HG02852 (cell line): Measurements from ENCODE around the gene OR6C2.
"Not testable (repeated sequence)": the region's sequence is repeated elsewhere in the genome, so short reads cannot be mapped to it uniquely, and the experiment has no call there.

Source experiments
- ATAC-seq: cut with Tn5 transposase; IDR thresholded peaks from one replicate; pipeline ENCODE4 v1.9.1; 2021; ENCODE audit warnings: mild to moderate bottlenecking, moderate library complexity; ENCODE audit not compliant: unreplicated experiment

The OR6C2 gene

GRCh38 chr12:55470088-55470829 lies 26.4 kb downstream of the OR6C2 start, which contains the start of gene OR6C70:
OR6C70 (minus strand) TSS chr12:55470138; CDS start chr12:55470138, 0 bp downstream.
- no peak for ATAC-seq

GRCh38 chr12:55472264-55472663 lies 28.4 kb downstream of the OR6C2 start:
- ATAC-seq = no peak

GRCh38 chr12:55479136-55479535 lies 35.3 kb downstream of the OR6C2 start:
- not testable (repeated sequence) for ATAC-seq

GRCh38 chr12:55484284-55484683 lies 40.4 kb downstream of the OR6C2 start:
- not testable (repeated sequence) for ATAC-seq

DNA sequence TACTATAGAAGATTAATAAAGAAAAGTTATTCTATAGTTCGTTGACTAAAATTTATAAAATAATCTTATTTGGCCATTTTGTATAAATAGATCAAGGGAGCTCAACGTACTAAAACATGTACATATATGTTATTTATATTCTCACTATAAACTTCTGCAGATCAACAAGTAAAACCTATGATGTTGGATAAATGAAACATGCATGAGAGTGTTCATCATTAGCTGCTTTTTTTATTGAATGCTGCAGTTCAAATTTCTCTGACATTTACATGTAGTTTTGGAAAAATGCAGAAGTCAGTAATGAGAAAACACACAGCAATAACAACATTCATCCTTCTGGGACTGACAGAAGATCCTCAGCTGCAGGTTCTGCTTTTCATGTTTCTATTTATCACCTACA lies 48.2 kb downstream of the OR6C2 start, which contains the start of gene OR6C68:
TSS of gene OR6C68 (plus strand) at position 301 of the 400 bp plus-strand sequence. CDS start at position 301, 0 bp downstream.
- no peak for ATAC-seq

DNA sequence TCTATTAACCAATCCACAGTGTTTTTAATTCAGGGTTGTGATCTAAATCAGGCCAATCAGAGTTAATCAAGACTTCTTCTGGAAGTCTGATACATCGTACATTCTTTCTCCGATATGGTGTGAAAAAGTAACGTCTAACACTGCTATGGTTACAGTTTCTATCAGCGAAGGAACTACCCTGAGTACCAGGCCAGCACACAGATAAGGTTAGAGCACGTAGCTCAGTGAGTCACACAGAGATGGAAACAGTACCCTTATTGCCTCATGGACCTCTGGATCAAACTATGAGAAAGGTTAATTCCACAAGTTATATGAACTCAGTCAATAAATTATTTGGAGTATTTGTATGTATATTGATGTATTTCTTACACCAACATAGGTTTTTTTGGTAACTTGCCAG lies 51.6 kb downstream of the OR6C2 start:
- no peak for ATAC-seq

DNA sequence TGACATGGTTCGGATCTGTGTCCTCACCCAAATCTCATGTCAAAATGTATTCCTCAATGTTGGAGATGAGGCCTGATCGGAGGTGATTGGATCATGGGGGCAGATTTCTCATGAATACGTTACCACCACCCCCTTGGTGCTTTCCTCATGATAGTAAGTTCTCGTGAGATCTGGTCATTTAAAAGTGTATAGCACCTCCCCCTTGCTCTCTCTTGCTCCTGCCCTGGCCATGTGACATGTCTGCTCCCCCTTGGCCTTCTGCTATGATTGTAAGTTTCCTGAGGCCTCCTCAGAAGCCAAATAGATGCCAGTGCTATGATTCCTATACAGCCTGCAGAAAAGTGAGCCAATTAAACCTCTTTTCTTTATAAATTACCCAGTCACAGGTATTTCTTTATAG lies 55.4 kb downstream of the OR6C2 start:
- no peak for ATAC-seq

GRCh38 chr12:55499810-55500252 lies 56.0 kb downstream of the OR6C2 start:
- ATAC-seq = no peak

- no peak for ATAC-seq
These were observed 57.7 kb downstream of the OR6C2 start for GRCh38 chr12:55501601-55502000.
